Measurements from ENCODE around the gene LRRC23.
"Not testable (repeated sequence)": the region's sequence is repeated elsewhere in the genome, so short reads cannot be mapped to it uniquely, and the experiment has no call there.

The LRRC23 gene

DNA sequence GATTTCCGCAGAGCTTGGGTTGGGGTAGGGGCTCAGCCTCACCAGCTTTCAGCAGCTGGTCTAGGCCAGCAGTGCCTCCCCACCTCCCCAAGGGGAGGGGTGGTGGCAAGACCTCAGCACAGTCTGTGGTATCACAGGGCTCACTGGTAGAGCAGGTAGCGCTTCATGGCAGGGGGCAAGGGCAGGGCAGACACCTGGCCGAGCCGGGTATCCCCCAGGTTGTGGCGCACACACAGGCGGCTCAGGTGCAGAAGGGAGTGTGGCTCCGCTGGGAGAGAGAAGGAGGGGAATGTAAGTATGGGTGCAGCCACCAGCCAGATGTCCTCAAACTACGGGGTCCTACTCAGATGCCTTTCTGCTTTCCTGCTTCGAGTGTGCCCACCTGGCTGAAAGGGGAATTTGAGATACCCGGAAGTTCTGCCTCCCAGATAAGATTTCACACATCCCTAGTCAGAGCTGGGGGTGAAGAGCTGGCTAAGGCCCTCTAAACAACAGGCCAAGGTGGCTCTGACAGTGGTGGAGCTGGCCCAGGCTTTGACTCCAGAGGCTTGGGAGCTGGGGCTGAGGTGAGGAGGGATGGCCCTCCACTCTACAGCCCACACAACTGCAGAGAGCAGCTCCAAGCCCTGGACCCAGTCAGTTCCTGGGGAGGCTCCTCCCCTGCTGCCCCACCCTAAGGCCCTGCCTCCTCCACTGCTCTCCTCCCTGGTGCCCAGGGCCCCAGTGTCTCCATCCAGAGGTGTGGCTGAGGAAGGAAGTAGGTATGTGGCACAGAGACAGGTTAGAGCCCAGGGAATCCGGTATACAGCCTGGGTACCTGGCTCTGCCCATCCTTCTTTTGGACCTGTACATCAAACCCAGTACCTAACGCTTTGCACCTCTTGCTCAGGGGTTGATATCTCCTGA lies 33.3 kb upstream of the LRRC23 start:
- DNase-seq (ENCODE audit: low read depth in 1 of 2, low spot score in 1 of 2): peak; percentile 26 to 54

DNA sequence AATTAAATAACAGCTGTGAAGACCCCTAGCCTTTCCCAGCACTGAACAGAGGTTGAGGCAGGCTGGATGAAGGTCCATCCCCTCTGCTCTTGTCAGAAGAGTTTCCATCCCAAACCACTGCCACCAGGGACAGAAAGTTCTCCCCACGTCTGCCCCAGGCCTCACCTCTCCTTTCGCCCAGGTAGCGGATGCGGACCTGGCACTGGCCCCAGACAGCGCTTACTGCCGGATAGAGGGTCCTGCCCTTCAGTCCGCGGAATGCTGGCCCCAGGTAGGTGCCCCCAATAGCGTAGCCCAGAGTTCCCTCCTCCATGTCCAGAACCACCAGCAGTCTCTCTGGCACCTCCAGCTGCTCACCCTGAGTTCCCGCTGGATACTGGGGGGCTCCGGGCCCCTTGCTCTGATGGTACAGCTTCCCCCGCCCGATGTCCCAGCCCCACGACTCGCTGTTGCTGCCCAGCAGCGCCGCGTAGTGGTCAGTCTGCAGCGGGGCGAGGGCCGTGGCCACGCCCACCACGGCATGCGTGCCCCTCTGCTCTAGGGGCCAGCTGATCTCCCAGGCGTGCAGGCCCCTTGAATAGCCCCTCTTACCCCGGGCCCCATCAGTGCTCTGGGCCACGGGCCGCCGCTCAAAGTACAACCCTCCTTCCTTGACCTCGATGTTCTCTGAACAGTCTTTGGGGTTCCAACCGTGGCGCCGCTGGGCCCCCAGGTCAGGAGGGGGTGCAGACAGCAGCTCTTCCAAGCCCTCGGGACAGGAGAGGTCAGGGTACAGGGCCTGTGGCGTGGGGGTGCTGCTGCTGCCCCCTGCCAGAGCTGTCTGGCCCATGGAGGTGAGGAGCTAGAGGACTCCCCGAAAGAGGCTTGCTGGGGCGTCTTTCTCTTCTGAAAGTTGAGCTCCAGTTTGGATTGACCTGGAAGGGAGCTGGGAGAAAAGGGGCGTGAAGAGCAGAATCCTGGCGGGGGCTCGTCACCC lies 32.3 kb upstream of the LRRC23 start:
- peak overlapping the region; percentile 76 for H3K27ac ChIP-seq (replicated peaks)
- DNase-seq (ENCODE audit: low read depth in 1 of 2, low spot score in 1 of 2): peak; percentile 56 to 79
- peak overlapping the region; percentile 78 for H3K4me3 ChIP-seq (replicated peaks; ENCODE audit: insufficient read depth, low read length)
- TF ChIP-seq, protein P1, sequence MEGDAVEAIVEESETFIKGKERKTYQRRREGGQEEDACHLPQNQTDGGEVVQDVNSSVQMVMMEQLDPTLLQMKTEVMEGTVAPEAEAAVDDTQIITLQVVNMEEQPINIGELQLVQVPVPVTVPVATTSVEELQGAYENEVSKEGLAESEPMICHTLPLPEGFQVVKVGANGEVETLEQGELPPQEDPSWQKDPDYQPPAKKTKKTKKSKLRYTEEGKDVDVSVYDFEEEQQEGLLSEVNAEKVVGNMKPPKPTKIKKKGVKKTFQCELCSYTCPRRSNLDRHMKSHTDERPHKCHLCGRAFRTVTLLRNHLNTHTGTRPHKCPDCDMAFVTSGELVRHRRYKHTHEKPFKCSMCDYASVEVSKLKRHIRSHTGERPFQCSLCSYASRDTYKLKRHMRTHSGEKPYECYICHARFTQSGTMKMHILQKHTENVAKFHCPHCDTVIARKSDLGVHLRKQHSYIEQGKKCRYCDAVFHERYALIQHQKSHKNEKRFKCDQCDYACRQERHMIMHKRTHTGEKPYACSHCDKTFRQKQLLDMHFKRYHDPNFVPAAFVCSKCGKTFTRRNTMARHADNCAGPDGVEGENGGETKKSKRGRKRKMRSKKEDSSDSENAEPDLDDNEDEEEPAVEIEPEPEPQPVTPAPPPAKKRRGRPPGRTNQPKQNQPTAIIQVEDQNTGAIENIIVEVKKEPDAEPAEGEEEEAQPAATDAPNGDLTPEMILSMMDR (IDR thresholded peaks at IDR 0.05; ENCODE audit: insufficient read depth, low read length): peak; percentile 71
- TF ChIP-seq SPI1 (IDR thresholded peaks at IDR 0.05; ENCODE audit: borderline replicate concordance, low read depth) (no peak), POLR2AphosphoS5 (IDR thresholded peaks at IDR 0.05; ENCODE audit: low read depth) (peak; percentile 84)
- no peaks in the 10 kb centered on the region for H3K27me3 ChIP-seq (ENCODE audit: insufficient read depth, poor library complexity, severe bottlenecking)

More for the DNA sequence above, 33.3 kb upstream of the LRRC23 start:
- Histone ChIP-seq H3K27ac (replicated peaks) (peak overlapping the region; percentile 22; the same call in 1 of the 2 replicates), H3K27me3 (ENCODE audit: insufficient read depth, poor library complexity, severe bottlenecking) (no peaks in the 10 kb centered on the region), H3K4me3 (replicated peaks; ENCODE audit: insufficient read depth, low read length) (no peak overlapping the region)
- TF ChIP-seq GABPA (IDR thresholded peaks at IDR 0.05; ENCODE audit: low read depth) (no peak), SPI1 (IDR thresholded peaks at IDR 0.05; ENCODE audit: borderline replicate concordance, low read depth) (no peak), POLR2AphosphoS5 (IDR thresholded peaks at IDR 0.05; ENCODE audit: low read depth) (peak; percentile 78), REST (IDR thresholded peaks at IDR 0.05; ENCODE audit: insufficient replicate concordance, low read depth) (no peak)
- TF ChIP-seq, protein P1 (IDR thresholded peaks at IDR 0.05; ENCODE audit: insufficient read depth, low read length): no peak

DNA sequence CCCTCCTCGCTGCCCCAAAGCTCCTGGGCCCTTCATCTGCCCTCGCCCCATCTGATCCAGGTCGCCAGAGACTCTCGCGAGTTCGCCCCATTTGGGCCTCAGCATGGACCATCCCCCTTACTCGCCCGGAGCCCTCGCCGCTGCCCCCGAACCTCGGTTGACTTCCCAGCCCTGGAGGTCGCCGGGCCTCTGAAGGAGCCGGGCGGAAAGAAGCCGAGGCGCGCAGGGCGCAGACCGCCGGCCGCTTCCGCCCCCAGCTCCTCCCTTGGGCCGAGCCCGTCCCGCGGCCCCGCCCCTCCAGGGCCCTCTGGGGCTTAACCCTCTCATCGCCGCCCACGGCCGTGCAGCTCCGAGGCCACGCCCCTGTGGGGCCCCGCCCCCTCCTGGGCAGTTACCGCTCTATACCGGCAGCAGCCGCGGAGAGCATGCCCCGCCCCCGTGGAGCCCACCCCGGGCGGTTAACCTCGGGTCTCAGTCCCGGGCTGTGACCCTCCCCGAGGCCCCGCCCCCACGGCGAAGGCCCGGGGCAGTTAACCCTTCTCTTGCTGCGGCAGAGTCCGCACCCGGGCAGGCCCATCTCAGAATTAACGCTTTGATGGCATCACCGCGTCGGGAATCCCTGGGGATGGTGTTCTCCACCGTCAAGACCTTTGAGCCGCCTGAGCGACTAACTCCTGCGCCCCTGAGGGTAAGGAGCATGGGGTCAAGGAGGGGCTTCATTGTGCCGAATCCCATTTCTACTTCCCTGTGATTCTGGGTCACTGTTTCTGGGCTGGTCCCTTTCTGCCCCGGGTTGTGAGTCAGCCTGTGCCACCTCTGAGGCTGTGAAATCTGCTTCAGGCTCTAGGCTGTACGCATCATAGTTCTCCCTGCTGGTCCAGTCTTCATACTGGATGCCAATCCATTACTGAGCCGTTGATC lies 31.3 kb upstream of the LRRC23 start, which contains the start of gene SPSB2:
Gene SPSB2 (minus strand): TSS at position 210 of the 921 bp plus-strand sequence. CDS start 402 bp downstream, outside the sequence.
- DNase-seq (ENCODE audit: low read depth in 1 of 2, low spot score in 1 of 2): peak; percentile 87 to 96
- Histone ChIP-seq H3K4me3 (replicated peaks; ENCODE audit: insufficient read depth, low read length) (peak within 1 kb of the TSS; percentile 78), H3K27ac (replicated peaks) (peak within 1 kb of the TSS; percentile 76), H3K27me3 (ENCODE audit: insufficient read depth, poor library complexity, severe bottlenecking) (no peaks in the 10 kb centered on the region)
- TF ChIP-seq GABPA (IDR thresholded peaks at IDR 0.05; ENCODE audit: low read depth): peak; percentile 77
- peak; percentile 32; the same call in 1 of the 2 replicates for TF ChIP-seq SPI1 (IDR thresholded peaks at IDR 0.05; ENCODE audit: borderline replicate concordance, low read depth)
- TF ChIP-seq, protein P1 (IDR thresholded peaks at IDR 0.05; ENCODE audit: insufficient read depth, low read length): no peak
- TF ChIP-seq REST (IDR thresholded peaks at IDR 0.05; ENCODE audit: insufficient replicate concordance, low read depth): no peak
- no peak for TF ChIP-seq POLR2AphosphoS5 (IDR thresholded peaks at IDR 0.05; ENCODE audit: low read depth)

GRCh38 chr12:6874015-6874368 lies 30.6 kb upstream of the LRRC23 start:
- not testable (repeated sequence) for H3K27me3 ChIP-seq (ENCODE audit: insufficient read depth, poor library complexity, severe bottlenecking); DNase-seq (ENCODE audit: low read depth in 1 of 2, low spot score in 1 of 2)
- H3K4me3 ChIP-seq (replicated peaks; ENCODE audit: insufficient read depth, low read length): peak overlapping the region; percentile 78
- peak overlapping the region; percentile 76 for H3K27ac ChIP-seq (replicated peaks)

DNA sequence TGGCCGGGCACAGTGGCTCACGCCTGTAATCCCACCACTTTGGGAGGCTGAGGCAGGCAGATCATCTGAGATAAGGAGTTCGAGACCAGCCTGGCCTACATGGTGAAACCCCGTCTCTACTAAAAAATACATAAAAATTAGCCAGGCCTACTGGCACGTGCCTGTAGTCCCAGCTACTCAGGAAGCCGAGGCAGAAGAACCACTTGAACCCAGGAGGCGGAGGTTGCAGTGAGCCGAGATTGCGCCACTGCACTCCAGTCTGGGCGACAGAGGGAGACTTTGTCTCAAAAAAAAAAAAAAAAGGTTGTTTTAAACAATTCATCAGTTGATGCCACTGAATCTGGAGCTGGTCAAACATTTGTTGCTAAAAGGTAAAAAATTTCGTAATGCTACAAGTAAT lies 24.8 kb upstream of the LRRC23 start:
- not testable (repeated sequence) for H3K27ac ChIP-seq (replicated peaks); H3K27me3 ChIP-seq (ENCODE audit: insufficient read depth, poor library complexity, severe bottlenecking)
- peak in 1 of 2 experiments; percentile 54 for DNase-seq (ENCODE audit: low read depth in 1 of 2, low spot score in 1 of 2)

More for the DNA sequence above, 24.8 kb upstream of the LRRC23 start:
- not testable (repeated sequence) for H3K4me3 ChIP-seq (replicated peaks; ENCODE audit: insufficient read depth, low read length)
